Measurements from ENCODE around the gene ARHGEF10L.

Gene ARHGEF10L

GRCh38 chr1:17572264-17572985, 32.9 kb downstream of the ARHGEF10L start:
- H3K4me3 ChIP-seq (ENCODE audit: low read depth in 1 of 2, low read length in 2 of 2): no peak overlapping the region
- H3K4me1 ChIP-seq (ENCODE audit: insufficient read depth, low read length): no peaks in the 10 kb centered on the region
- ATAC-seq (ENCODE audit: insufficient read depth, low read depth) (no peak), DNase-seq (no peak)
- no peak overlapping the region for H3K27ac ChIP-seq (ENCODE audit: low read length)
- no peak overlapping the region for H2AFZ ChIP-seq (ENCODE audit: low read depth, low read length)
- H3K9ac ChIP-seq (ENCODE audit: low read depth, low read length): no peak overlapping the region
- H3K36me3 ChIP-seq (ENCODE audit: insufficient read depth, low read length): no peaks in the 10 kb centered on the region
- H3K27me3 ChIP-seq (ENCODE audit: insufficient read depth, low read length, poor library complexity): no peaks in the 10 kb centered on the region
- no peaks in the 10 kb centered on the region for H3K79me2 ChIP-seq (ENCODE audit: insufficient read depth, low read length)
- no peaks in the 10 kb centered on the region for H4K20me1 ChIP-seq (ENCODE audit: insufficient read depth, low read length)
- no peak overlapping the region for H3K4me2 ChIP-seq (ENCODE audit: insufficient read depth, low read length)
- TF ChIP-seq EZH2 (IDR thresholded peaks at IDR 0.05; ENCODE audit: borderline replicate concordance, low read depth, low read length, severe bottlenecking) (no peak), CTCF (IDR thresholded peaks at IDR 0.05; ENCODE audit: borderline replicate concordance, extremely low read depth, low read length, poor library complexity, severe bottlenecking) (peak; percentile 46)
- H3K9me3 ChIP-seq (ENCODE audit: insufficient read depth, low read length, severe bottlenecking): no peaks in the 10 kb centered on the region

GRCh38 chr1:17573518-17574041, 34.1 kb downstream of the ARHGEF10L start:
- ATAC-seq (ENCODE audit: insufficient read depth, low read depth): no peak
- no peak overlapping the region for H3K4me2 ChIP-seq (ENCODE audit: insufficient read depth, low read length)
- H3K4me1 ChIP-seq (ENCODE audit: insufficient read depth, low read length): no peaks in the 10 kb centered on the region
- DNase-seq: no peak
- H3K27me3 ChIP-seq (ENCODE audit: insufficient read depth, low read length, poor library complexity): no peaks in the 10 kb centered on the region
- H3K9me3 ChIP-seq (ENCODE audit: insufficient read depth, low read length, severe bottlenecking): no peaks in the 10 kb centered on the region
- no peak overlapping the region for H2AFZ ChIP-seq (ENCODE audit: low read depth, low read length)
- H4K20me1 ChIP-seq (ENCODE audit: insufficient read depth, low read length): no peaks in the 10 kb centered on the region
- no peak overlapping the region for H3K9ac ChIP-seq (ENCODE audit: low read depth, low read length)
- no peaks in the 10 kb centered on the region for H3K36me3 ChIP-seq (ENCODE audit: insufficient read depth, low read length)
- no peaks in the 10 kb centered on the region for H3K79me2 ChIP-seq (ENCODE audit: insufficient read depth, low read length)
- no peak overlapping the region for H3K27ac ChIP-seq (ENCODE audit: low read length)
- TF ChIP-seq CTCF (IDR thresholded peaks at IDR 0.05; ENCODE audit: borderline replicate concordance, extremely low read depth, low read length, poor library complexity, severe bottlenecking) (no peak), EZH2 (IDR thresholded peaks at IDR 0.05; ENCODE audit: borderline replicate concordance, low read depth, low read length, severe bottlenecking) (no peak)
- no peak overlapping the region for H3K4me3 ChIP-seq (ENCODE audit: low read depth in 1 of 2, low read length in 2 of 2)

GRCh38 chr1:17574516-17574915, 35.0 kb downstream of the ARHGEF10L start:
- DNase-seq (no peak), ATAC-seq (ENCODE audit: insufficient read depth, low read depth) (no peak)
- H3K4me1 ChIP-seq (ENCODE audit: insufficient read depth, low read length): no peaks in the 10 kb centered on the region
- H3K27me3 ChIP-seq (ENCODE audit: insufficient read depth, low read length, poor library complexity): no peaks in the 10 kb centered on the region
- H3K4me2 ChIP-seq (ENCODE audit: insufficient read depth, low read length): no peak overlapping the region
- H3K9ac ChIP-seq (ENCODE audit: low read depth, low read length): no peak overlapping the region
- TF ChIP-seq CTCF (IDR thresholded peaks at IDR 0.05; ENCODE audit: borderline replicate concordance, extremely low read depth, low read length, poor library complexity, severe bottlenecking) (no peak), EZH2 (IDR thresholded peaks at IDR 0.05; ENCODE audit: borderline replicate concordance, low read depth, low read length, severe bottlenecking) (no peak)
- no peaks in the 10 kb centered on the region for H4K20me1 ChIP-seq (ENCODE audit: insufficient read depth, low read length)
- no peak overlapping the region for H3K27ac ChIP-seq (ENCODE audit: low read length)
- H3K9me3 ChIP-seq (ENCODE audit: insufficient read depth, low read length, severe bottlenecking): no peaks in the 10 kb centered on the region
- no peaks in the 10 kb centered on the region for H3K79me2 ChIP-seq (ENCODE audit: insufficient read depth, low read length)
- no peak overlapping the region for H3K4me3 ChIP-seq (ENCODE audit: low read depth in 1 of 2, low read length in 2 of 2)
- H3K36me3 ChIP-seq (ENCODE audit: insufficient read depth, low read length): no peaks in the 10 kb centered on the region
- H2AFZ ChIP-seq (ENCODE audit: low read depth, low read length): no peak overlapping the region
